Astrocyte (in vitro differentiated cells and primary cell): ENCODE measurements around the gene PLEKHG1. TPM values are rescaled to one million over a fixed set of nuclear protein-coding genes. Genes with fewer than 3 reads are reported as not detected.

Experiments used
- DNase-seq: peaks from one replicate; pipeline ENCODE4 v3.0.0-alpha.2; 2010; ENCODE audit warnings: low read depth
- FAIRE-seq: peaks from 2 replicates; lab custom pipeline; 2011; peaks lifted over from hg19 to GRCh38; lab: Jason Lieb, UNC
- H2AFZ ChIP-seq: 2 replicates; pipeline ENCODE4 v1.6.0; 2012; ENCODE audit warnings: low read depth, low read length, inconsistent platforms
- H3K27ac ChIP-seq: 2 replicates; pipeline ENCODE4 v1.5.1; 2011; ENCODE audit warnings: low read depth, low read length, inconsistent platforms
- H3K27me3 ChIP-seq: 2 replicates; pipeline ENCODE4 v1.6.0; 2011; ENCODE audit warnings: low read length, inconsistent platforms; ENCODE audit not compliant: insufficient read depth
- H3K36me3 ChIP-seq: 2 replicates; pipeline ENCODE4 v1.5.1; 2011; ENCODE audit warnings: low read length, inconsistent platforms; ENCODE audit not compliant: insufficient read depth
- H3K4me1 ChIP-seq: 2 replicates; pipeline ENCODE4 v1.5.1; 2011; ENCODE audit warnings: low read length, inconsistent platforms; ENCODE audit not compliant: insufficient read depth
- H3K4me2 ChIP-seq: 2 replicates; pipeline ENCODE4 v1.6.0; 2012; ENCODE audit warnings: low read length, inconsistent platforms
- H3K4me3 ChIP-seq: 2 replicates; pipeline ENCODE4 v1.5.1; 2011; ENCODE audit warnings: low read depth, mild to moderate bottlenecking, low read length, inconsistent platforms; ENCODE audit not compliant: insufficient read depth
- H3K79me2 ChIP-seq: 2 replicates; pipeline ENCODE4 v1.6.0; 2012; ENCODE audit warnings: mild to moderate bottlenecking, low read length, inconsistent platforms; ENCODE audit not compliant: insufficient read depth
- H3K9ac ChIP-seq: 2 replicates; pipeline ENCODE4 v1.6.0; 2012; ENCODE audit warnings: mild to moderate bottlenecking, low read length, inconsistent platforms
- H3K9me3 ChIP-seq: 2 replicates; pipeline ENCODE4 v1.5.1; 2012; ENCODE audit warnings: low read depth, mild to moderate bottlenecking, low read length, inconsistent platforms; ENCODE audit not compliant: insufficient read depth
- H4K20me1 ChIP-seq: 2 replicates; pipeline ENCODE4 v1.6.0; 2012; ENCODE audit warnings: low read length, inconsistent platforms; ENCODE audit not compliant: insufficient read depth
- H3K27ac Mint-ChIP-seq: one replicate; pipeline ENCODE4 v1.8.0; 2021; ENCODE audit warnings: mild to moderate bottlenecking, mixed read lengths; ENCODE audit not compliant: unreplicated experiment
- H3K27me3 Mint-ChIP-seq: one replicate; pipeline ENCODE4 v1.8.0; 2021; ENCODE audit warnings: low read depth, mixed read lengths; ENCODE audit not compliant: unreplicated experiment
- H3K36me3 Mint-ChIP-seq: one replicate; pipeline ENCODE4 v1.8.0; 2021; ENCODE audit warnings: low read depth, mixed read lengths; ENCODE audit not compliant: unreplicated experiment
- H3K4me1 Mint-ChIP-seq: one replicate; pipeline ENCODE4 v1.8.0; 2021; ENCODE audit warnings: low read depth, mixed read lengths; ENCODE audit not compliant: unreplicated experiment
- H3K4me3 Mint-ChIP-seq: one replicate; pipeline ENCODE4 v1.8.0; 2021; ENCODE audit warnings: mild to moderate bottlenecking, moderate library complexity, mixed read lengths; ENCODE audit not compliant: unreplicated experiment
- H3K9me3 Mint-ChIP-seq: one replicate; pipeline ENCODE4 v1.8.0; 2021; ENCODE audit warnings: mild to moderate bottlenecking, mixed read lengths; ENCODE audit not compliant: unreplicated experiment
- CTCF ChIP-seq: IDR thresholded peaks from 2 replicates; pipeline ENCODE4 v1.5.1; 2011; ENCODE audit warnings: low read depth, mild to moderate bottlenecking, inconsistent platforms, low read length, moderate library complexity; ENCODE audit not compliant: insufficient read depth
- EZH2 ChIP-seq: IDR thresholded peaks from 2 replicates; pipeline ENCODE4 v1.6.1; 2012; ENCODE audit warnings: mild to moderate bottlenecking, low read length, inconsistent platforms; ENCODE audit not compliant: insufficient read depth
- total RNA-seq: library from RNA; stranded (reverse); gene quantifications from 2 replicates; pipeline ENCODE4 v1.2.1, GENCODE V29; 2021

The PLEKHG1 gene
- total RNA-seq, 1 donor from 2014 or later, result 12.1 TPM

DNA sequence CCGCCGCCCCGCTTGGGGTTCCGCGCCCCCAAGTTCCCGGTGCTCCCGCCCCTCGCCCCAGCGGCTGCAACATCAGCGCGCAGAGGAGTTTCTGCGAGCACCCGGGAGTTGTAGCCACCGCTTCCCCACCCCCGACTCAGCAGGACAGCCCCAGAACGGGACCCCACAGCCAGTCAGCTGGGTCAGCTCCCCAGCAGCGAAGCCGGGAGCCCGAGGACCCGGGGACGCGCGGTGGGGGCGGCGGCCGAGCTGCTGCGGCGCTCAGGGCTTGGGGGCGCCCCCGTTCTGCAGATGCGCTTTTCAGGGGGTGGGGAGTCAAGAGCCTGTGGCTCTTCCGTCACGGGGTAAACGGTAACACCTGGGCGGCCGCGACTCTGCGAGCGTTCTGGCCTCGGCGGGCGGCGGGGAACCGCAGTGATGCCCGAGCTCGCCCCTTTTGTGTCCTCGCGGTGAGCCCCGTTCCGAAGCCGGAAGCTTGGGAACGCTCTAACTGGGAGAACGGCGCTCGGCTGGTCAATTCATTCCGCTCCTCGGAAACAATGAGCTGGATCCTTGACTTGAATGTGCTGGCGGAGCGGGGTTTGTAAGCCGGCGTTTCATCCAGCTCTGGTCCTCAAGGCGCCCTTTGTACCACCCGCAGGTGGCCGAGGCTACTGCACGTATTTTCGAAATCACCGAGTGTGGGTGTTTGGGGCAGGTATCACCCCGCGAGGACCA, 774 bp downstream of the PLEKHG1 start:
- no peak for FAIRE-seq
- no peaks in the 10 kb centered on the region for H3K4me1 ChIP-seq
- H3K27me3 ChIP-seq, result peaks cover 18% of the 10 kb centered on the region
- H3K4me1 Mint-ChIP-seq, result no peaks in the 10 kb centered on the region
- peaks cover 6% of the 10 kb centered on the region for H4K20me1 ChIP-seq
- H3K27ac Mint-ChIP-seq, result peak overlapping the region; percentile 85
- no peaks in the 10 kb centered on the region for H3K9me3 Mint-ChIP-seq
- peak overlapping the region; percentile 77 for H2AFZ ChIP-seq
- no peak overlapping the region for H3K27ac ChIP-seq
- DNase-seq, result peak; percentile 75
- H3K79me2 ChIP-seq, result peaks cover 23% of the 10 kb centered on the region
- peak overlapping the region; percentile 61 for H3K4me3 ChIP-seq
- peaks cover 55% of the 10 kb centered on the region for H3K27me3 Mint-ChIP-seq
- no peaks in the 10 kb centered on the region for H3K36me3 Mint-ChIP-seq
- no peaks in the 10 kb centered on the region for H3K9me3 ChIP-seq
- TF ChIP-seq EZH2 (peak; percentile 67), CTCF (peak; percentile 29)
- no peaks in the 10 kb centered on the region for H3K36me3 ChIP-seq
- H3K4me3 Mint-ChIP-seq, result peak overlapping the region; percentile 96
- peak overlapping the region; percentile 68 for H3K9ac ChIP-seq
- peak overlapping the region; percentile 90 for H3K4me2 ChIP-seq

DNA sequence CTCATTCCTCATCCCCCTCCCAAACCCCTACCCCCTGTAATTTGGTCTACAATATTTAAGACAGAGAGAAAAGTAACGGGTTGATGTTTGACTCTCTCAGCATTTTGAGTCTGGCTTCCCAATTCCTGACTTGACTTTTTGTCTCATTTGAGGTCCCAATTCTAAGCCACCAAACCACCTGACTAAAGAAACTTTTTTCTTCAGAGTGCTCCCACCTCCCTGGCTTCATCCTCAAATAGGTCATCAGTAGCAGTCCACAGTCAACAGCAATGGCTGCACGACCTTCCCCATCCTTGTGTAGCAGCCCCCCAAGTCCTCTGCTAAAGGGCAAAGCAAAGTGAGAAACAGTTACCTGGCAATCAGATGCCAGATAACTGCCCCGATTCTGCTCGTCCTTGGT, 1.8 kb downstream of the PLEKHG1 start:
- H3K9me3 Mint-ChIP-seq, result no peaks in the 10 kb centered on the region
- FAIRE-seq, result no peak

More for the DNA sequence above, 1.8 kb downstream of the PLEKHG1 start:
- H3K79me2 ChIP-seq, result peaks cover 23% of the 10 kb centered on the region
- H3K27me3 Mint-ChIP-seq, result peaks cover 45% of the 10 kb centered on the region
- peak overlapping the region; percentile 96 for H3K4me3 Mint-ChIP-seq
- H3K36me3 Mint-ChIP-seq, result no peaks in the 10 kb centered on the region
- no peaks in the 10 kb centered on the region for H3K4me1 ChIP-seq
- no peak overlapping the region for H3K9ac ChIP-seq
- H4K20me1 ChIP-seq, result peaks cover 8% of the 10 kb centered on the region
- no peak overlapping the region for H2AFZ ChIP-seq
- H3K9me3 ChIP-seq, result no peaks in the 10 kb centered on the region
- no peak overlapping the region for H3K4me3 ChIP-seq
- no peak for DNase-seq
- H3K4me2 ChIP-seq, result peak overlapping the region; percentile 90
- TF ChIP-seq CTCF (no peak), EZH2 (no peak)
- no peaks in the 10 kb centered on the region for H3K36me3 ChIP-seq
- peaks cover 18% of the 10 kb centered on the region for H3K27me3 ChIP-seq
- H3K27ac Mint-ChIP-seq, result no peak overlapping the region
- peaks cover 2% of the 10 kb centered on the region for H3K4me1 Mint-ChIP-seq
- H3K27ac ChIP-seq, result no peak overlapping the region
